Ishikawa (cell line): Measurements from ENCODE around the gene ATP1A3.

ENCODE experiments used
- CEBPB ChIP-seq: IDR thresholded peaks from 2 replicates; pipeline ENCODE4 v1.6.1; 2012
- EP300 ChIP-seq: IDR thresholded peaks from 2 replicates; pipeline ENCODE4 v1.6.1; 2012; ENCODE audit warnings: borderline replicate concordance
- FOXM1 ChIP-seq: IDR thresholded peaks from 2 replicates; pipeline ENCODE4 v1.6.1; 2012; ENCODE audit warnings: low read depth, borderline replicate concordance
- RAD21 ChIP-seq: IDR thresholded peaks from 2 replicates; pipeline ENCODE4 v1.6.1; 2012; ENCODE audit warnings: low read depth
- YY1 ChIP-seq: IDR thresholded peaks from 2 replicates; pipeline ENCODE4 v1.6.1; 2012; ENCODE audit warnings: low read depth
- TF ChIP-seq, protein P1 (sequence below): IDR thresholded peaks from 2 replicates; pipeline ENCODE4 v1.6.1; 2012; ENCODE audit warnings: low read depth, mild to moderate bottlenecking

DNA sequence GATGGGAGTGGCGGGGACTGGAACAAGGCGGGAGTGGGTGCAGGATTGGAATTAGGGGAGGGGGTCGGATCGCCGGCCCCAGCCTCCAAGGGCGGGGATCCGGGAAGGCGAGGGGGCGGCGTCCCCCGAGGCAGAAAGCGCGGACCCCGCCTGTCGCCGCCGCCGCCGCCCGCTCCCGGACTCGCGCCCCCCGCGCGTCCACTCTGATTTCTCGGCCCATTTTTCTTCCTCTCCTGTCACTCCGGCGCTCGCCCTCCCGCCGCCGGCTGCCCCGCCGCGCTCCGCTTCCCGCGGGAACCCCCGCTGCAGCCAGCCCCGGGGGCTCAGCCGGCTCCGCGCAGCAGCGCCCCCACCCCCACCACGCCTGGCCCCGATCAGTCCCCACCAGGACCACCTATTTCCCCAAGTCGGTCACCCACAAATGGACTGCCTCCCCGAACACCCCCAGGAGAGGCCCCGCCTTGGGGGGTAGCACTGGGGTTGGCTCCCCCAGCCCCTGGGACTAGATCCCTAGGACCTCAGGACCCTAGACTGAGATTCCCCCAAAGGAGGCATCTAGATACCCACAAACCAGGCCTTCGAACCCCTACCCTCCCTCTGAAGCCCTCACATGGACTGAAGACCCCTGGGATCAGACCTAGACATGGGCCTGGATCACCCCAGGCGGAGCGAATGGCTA lies 53.2 kb downstream of the ATP1A3 start:
- TF ChIP-seq EP300, result no peak
- TF ChIP-seq RAD21, result no peak
- TF ChIP-seq FOXM1, result no peak
- no peak for TF ChIP-seq CEBPB
- TF ChIP-seq, protein P1, sequence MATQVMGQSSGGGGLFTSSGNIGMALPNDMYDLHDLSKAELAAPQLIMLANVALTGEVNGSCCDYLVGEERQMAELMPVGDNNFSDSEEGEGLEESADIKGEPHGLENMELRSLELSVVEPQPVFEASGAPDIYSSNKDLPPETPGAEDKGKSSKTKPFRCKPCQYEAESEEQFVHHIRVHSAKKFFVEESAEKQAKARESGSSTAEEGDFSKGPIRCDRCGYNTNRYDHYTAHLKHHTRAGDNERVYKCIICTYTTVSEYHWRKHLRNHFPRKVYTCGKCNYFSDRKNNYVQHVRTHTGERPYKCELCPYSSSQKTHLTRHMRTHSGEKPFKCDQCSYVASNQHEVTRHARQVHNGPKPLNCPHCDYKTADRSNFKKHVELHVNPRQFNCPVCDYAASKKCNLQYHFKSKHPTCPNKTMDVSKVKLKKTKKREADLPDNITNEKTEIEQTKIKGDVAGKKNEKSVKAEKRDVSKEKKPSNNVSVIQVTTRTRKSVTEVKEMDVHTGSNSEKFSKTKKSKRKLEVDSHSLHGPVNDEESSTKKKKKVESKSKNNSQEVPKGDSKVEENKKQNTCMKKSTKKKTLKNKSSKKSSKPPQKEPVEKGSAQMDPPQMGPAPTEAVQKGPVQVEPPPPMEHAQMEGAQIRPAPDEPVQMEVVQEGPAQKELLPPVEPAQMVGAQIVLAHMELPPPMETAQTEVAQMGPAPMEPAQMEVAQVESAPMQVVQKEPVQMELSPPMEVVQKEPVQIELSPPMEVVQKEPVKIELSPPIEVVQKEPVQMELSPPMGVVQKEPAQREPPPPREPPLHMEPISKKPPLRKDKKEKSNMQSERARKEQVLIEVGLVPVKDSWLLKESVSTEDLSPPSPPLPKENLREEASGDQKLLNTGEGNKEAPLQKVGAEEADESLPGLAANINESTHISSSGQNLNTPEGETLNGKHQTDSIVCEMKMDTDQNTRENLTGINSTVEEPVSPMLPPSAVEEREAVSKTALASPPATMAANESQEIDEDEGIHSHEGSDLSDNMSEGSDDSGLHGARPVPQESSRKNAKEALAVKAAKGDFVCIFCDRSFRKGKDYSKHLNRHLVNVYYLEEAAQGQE, result no peak
- no peak for TF ChIP-seq YY1
